NCI-H2227 (cell line): ENCODE measurements around the gene ZNF432.
A peak's percentile ranks its signal among the peaks of the same experiment; 100 is the strongest.

ENCODE experiments used
- DNase-seq: peaks from one replicate; lab custom pipeline; 2025; ENCODE audit not compliant: unreplicated experiment; lab: John Stamatoyannopoulos, UW

Gene ZNF432

GRCh38 chr19:52010674-52011073, 38.0 kb downstream of the ZNF432 start:
- no peak for DNase-seq

GRCh38 chr19:52007806-52008557, 40.7 kb downstream of the ZNF432 start, which contains the start of gene ZNF615:
Gene ZNF615, minus strand, starts transcription at chr19:52008211. Its CDS starts 4,500 bp downstream, at chr19:52003711.
- DNase-seq, result peak; percentile 87

- DNase-seq, result peak; percentile 0
Observed at GRCh38 chr19:52007451-52007805, 41.2 kb downstream of the ZNF432 start.

DNA sequence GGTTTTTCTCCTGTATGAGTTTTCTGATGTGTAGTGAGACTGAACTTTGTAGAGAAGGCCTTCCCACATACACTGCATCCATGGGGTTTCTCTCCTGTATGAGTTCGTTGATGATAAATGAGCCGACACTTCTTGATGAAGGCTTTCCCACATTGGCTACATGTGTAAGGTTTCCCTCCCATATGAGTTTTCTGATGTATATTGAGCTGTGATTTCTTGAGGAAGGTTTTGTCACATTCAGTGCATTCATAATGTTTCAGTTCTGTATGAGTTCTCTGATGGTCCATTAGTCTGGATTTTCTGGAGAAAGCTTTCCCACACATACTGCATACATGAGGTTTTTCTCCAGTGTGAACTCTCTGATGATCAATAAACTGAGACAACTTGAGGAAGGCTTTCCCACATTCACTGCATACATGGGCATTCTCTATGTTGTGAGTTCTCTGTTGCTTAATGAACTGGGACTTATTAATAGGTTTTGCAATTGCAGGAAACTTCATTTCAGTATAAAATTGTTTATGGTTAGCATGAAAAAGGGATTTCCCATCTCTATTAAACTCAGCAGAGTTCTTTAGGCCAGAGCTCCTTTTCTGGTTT, 54.5 kb downstream of the ZNF432 start:
- DNase-seq, result no peak

- no peak for DNase-seq
Observed at GRCh38 chr19:51993422-51993821, 55.2 kb downstream of the ZNF432 start.

- DNase-seq, result peak; percentile 92
Observed at GRCh38 chr19:51986309-51987291, 62.0 kb downstream of the ZNF432 start, which contains the start of gene ZNF350. Gene ZNF350, minus strand, starts transcription at chr19:51986840. Its CDS starts 12,480 bp downstream, at chr19:51974360.

GRCh38 chr19:51983361-51983760, 65.3 kb downstream of the ZNF432 start:
- no peak for DNase-seq
